ENCODE measurements around the gene MCUB.
"Not testable (repeated sequence)": the region's sequence is repeated elsewhere in the genome, so short reads cannot be mapped to it uniquely, and the experiment has no call there.

The MCUB gene, protein sequence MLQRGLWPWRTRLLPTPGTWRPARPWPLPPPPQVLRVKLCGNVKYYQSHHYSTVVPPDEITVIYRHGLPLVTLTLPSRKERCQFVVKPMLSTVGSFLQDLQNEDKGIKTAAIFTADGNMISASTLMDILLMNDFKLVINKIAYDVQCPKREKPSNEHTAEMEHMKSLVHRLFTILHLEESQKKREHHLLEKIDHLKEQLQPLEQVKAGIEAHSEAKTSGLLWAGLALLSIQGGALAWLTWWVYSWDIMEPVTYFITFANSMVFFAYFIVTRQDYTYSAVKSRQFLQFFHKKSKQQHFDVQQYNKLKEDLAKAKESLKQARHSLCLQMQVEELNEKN

GRCh38 chr4:109559983-109560686, at the start of gene MCUB:
Gene MCUB, plus strand, starts transcription at chr4:109560246. Its CDS starts 92 bp downstream, at chr4:109560338.
- TF ChIP-seq, protein P1, sequence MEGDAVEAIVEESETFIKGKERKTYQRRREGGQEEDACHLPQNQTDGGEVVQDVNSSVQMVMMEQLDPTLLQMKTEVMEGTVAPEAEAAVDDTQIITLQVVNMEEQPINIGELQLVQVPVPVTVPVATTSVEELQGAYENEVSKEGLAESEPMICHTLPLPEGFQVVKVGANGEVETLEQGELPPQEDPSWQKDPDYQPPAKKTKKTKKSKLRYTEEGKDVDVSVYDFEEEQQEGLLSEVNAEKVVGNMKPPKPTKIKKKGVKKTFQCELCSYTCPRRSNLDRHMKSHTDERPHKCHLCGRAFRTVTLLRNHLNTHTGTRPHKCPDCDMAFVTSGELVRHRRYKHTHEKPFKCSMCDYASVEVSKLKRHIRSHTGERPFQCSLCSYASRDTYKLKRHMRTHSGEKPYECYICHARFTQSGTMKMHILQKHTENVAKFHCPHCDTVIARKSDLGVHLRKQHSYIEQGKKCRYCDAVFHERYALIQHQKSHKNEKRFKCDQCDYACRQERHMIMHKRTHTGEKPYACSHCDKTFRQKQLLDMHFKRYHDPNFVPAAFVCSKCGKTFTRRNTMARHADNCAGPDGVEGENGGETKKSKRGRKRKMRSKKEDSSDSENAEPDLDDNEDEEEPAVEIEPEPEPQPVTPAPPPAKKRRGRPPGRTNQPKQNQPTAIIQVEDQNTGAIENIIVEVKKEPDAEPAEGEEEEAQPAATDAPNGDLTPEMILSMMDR (IDR thresholded peaks at IDR 0.05; ENCODE audit: low read length, missing control alignments), result no peak
- peak within 1 kb of the TSS; percentile 76 for H3K4me3 ChIP-seq (replicated peaks; ENCODE audit: low read depth, low read length)
- peak; percentile 90 for DNase-seq (ENCODE audit: low read depth)

DNA sequence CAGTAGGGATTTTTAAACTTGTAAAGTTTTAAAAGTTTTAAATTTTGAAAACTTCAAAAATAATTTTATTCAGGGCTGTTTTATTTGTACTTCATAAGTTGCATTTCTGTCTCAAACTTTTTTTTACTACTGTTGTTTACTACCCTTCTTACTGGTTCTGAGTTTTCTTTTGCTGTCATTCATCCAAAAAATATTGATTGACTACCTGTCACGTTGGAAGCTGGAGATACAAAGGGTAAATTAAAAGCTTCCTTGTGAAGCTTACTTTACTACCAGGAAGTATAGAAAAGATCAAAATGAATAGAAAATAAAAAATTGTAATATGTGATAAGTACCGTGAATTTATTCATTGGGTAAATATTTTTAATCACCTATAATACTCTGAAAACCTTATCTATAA, 49.4 kb upstream of the MCUB start:
- TF ChIP-seq, protein P1 (IDR thresholded peaks at IDR 0.05; ENCODE audit: low read length, missing control alignments), result no peak
- no peak for DNase-seq (ENCODE audit: low read depth)
- H3K4me3 ChIP-seq (replicated peaks; ENCODE audit: low read depth, low read length), result no peak overlapping the region

DNA sequence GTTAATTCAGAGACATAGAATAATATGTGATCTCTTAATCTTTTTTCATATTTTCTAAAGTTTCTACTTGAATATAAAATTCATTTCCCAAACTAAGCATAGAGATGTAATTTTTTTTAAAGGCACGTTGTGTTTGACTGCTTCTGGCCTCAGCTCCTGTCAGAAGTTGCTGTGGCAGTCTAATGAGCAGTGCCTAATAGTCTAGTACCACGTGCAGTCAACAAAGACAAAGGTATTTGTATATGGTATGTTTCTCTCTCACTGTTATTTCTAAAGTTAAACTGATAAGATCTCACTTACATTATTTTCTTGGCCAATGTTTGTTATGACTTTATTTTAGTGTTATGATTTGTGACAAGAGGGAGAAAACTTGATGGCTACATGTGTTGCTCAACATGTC, 48.6 kb upstream of the MCUB start:
- no peak for DNase-seq (ENCODE audit: low read depth)
- TF ChIP-seq, protein P1 (IDR thresholded peaks at IDR 0.05; ENCODE audit: low read length, missing control alignments), result no peak
- no peak overlapping the region for H3K4me3 ChIP-seq (replicated peaks; ENCODE audit: low read depth, low read length)

GRCh38 chr4:109513368-109513767, 46.7 kb upstream of the MCUB start:
- not testable (repeated sequence) for H3K4me3 ChIP-seq (replicated peaks; ENCODE audit: low read depth, low read length); DNase-seq (ENCODE audit: low read depth)

- TF ChIP-seq, protein P1 (IDR thresholded peaks at IDR 0.05; ENCODE audit: low read length, missing control alignments), result no peak
- no peak overlapping the region for H3K4me3 ChIP-seq (replicated peaks; ENCODE audit: low read depth, low read length)
- no peak for DNase-seq (ENCODE audit: low read depth)
These were observed 27.9 kb upstream of the MCUB start for GRCh38 chr4:109532182-109532581.

GRCh38 chr4:109545401-109545800, 14.6 kb upstream of the MCUB start:
- no peak for DNase-seq (ENCODE audit: low read depth)
- TF ChIP-seq, protein P1 (IDR thresholded peaks at IDR 0.05; ENCODE audit: low read length, missing control alignments), result no peak
- H3K4me3 ChIP-seq (replicated peaks; ENCODE audit: low read depth, low read length), result no peak overlapping the region

- H3K4me3 ChIP-seq (replicated peaks; ENCODE audit: low read depth, low read length), result no peak overlapping the region
- no peak for DNase-seq (ENCODE audit: low read depth)
- TF ChIP-seq, protein P1 (IDR thresholded peaks at IDR 0.05; ENCODE audit: low read length, missing control alignments), result no peak
These were observed 12.7 kb upstream of the MCUB start for GRCh38 chr4:109547394-109547793.

Measured in fibroblast of pulmonary artery (primary cell).